Activated T-helper 1 cell treated with anti-CD3 and anti-CD28 coated beads, Interleukin-12 subunit alpha, Interleukin-12 subunit beta, Interleukin-2, Interleukin-4 antibody, amounts not matched to agents 30 ng/mL and 10 ng/mL and 1 ng/mL, durations not matched to agents 14 hours and 24 hours and 36 hours (primary cell): ENCODE data around the gene STX8. TPM values are rescaled to one million over a fixed set of nuclear protein-coding genes. Genes with fewer than 3 reads are reported as not detected.
A peak's percentile ranks its signal among the peaks of the same experiment; 100 is the strongest.
"Not testable (repeated sequence)": the region's sequence is repeated elsewhere in the genome, so short reads cannot be mapped to it uniquely, and the experiment has no call there.

Experiments used
- DNase-seq: peaks from one replicate; pipeline ENCODE4 v3.0.0; 2021; ENCODE audit warnings: low spot score
- H3K27ac Mint-ChIP-seq: one replicate; pipeline ENCODE4 v1.8.0; 2021; ENCODE audit warnings: mild to moderate bottlenecking, mixed read lengths
- H3K27me3 Mint-ChIP-seq: one replicate; pipeline ENCODE4 v1.8.0; 2022; ENCODE audit warnings: mild to moderate bottlenecking, moderate library complexity, mixed read lengths; ENCODE audit not compliant: insufficient read depth
- H3K36me3 Mint-ChIP-seq: one replicate; pipeline ENCODE4 v1.8.0; 2021; ENCODE audit warnings: low read depth, mixed read lengths
- H3K4me1 Mint-ChIP-seq: one replicate; pipeline ENCODE4 v1.8.0; 2021; ENCODE audit warnings: low read depth, mixed read lengths
- H3K4me3 Mint-ChIP-seq: one replicate; pipeline ENCODE4 v1.8.0; 2021; ENCODE audit warnings: mild to moderate bottlenecking, moderate library complexity, mixed read lengths
- H3K9me3 Mint-ChIP-seq: one replicate; pipeline ENCODE4 v1.8.0; 2021; ENCODE audit warnings: mixed read lengths
- intact Hi-C: fragments of 100-400 bp; cut with micrococcal nuclease; formaldehyde crosslinking; loops from one replicate; pipeline ENCODE4 v1.15.1; 2024
- total RNA-seq: library from RNA; stranded (reverse); gene quantifications from 2 replicates; pipeline ENCODE4 v1.2.3, GENCODE V29; 2022

STX8 gene
- total RNA-seq, 1 donor from 2014 or later, result 47.2 TPM

- no peak overlapping the region for H3K27ac Mint-ChIP-seq
- no peaks in the 10 kb centered on the region for H3K9me3 Mint-ChIP-seq
- intact Hi-C loops, result no loop called here
- H3K4me3 Mint-ChIP-seq, result no peak overlapping the region
- no peaks in the 10 kb centered on the region for H3K27me3 Mint-ChIP-seq
- peaks cover 3% of the 10 kb centered on the region for H3K36me3 Mint-ChIP-seq
- no peak for DNase-seq
- H3K4me1 Mint-ChIP-seq, result peaks cover 22% of the 10 kb centered on the region
Measured at GRCh38 chr17:9473711-9474110, 101.9 kb downstream of the STX8 start.

GRCh38 chr17:9472541-9472940 lies 103.1 kb downstream of the STX8 start:
- no peaks in the 10 kb centered on the region for H3K9me3 Mint-ChIP-seq
- no peak for DNase-seq
- H3K4me1 Mint-ChIP-seq, result peaks cover 22% of the 10 kb centered on the region
- no peaks in the 10 kb centered on the region for H3K27me3 Mint-ChIP-seq
- H3K36me3 Mint-ChIP-seq, result peaks cover 3% of the 10 kb centered on the region
- peak overlapping the region; percentile 44 for H3K27ac Mint-ChIP-seq
- H3K4me3 Mint-ChIP-seq, result no peak overlapping the region
- intact Hi-C loops, result no loop called here

GRCh38 chr17:9472094-9472493 lies 103.5 kb downstream of the STX8 start:
- H3K4me3 Mint-ChIP-seq, result no peak overlapping the region
- intact Hi-C loops, result no loop called here
- peaks cover 22% of the 10 kb centered on the region for H3K4me1 Mint-ChIP-seq
- no peaks in the 10 kb centered on the region for H3K27me3 Mint-ChIP-seq
- H3K9me3 Mint-ChIP-seq, result no peaks in the 10 kb centered on the region
- peaks cover 3% of the 10 kb centered on the region for H3K36me3 Mint-ChIP-seq
- peak overlapping the region; percentile 44 for H3K27ac Mint-ChIP-seq
- no peak for DNase-seq

- peak overlapping the region; percentile 31 for H3K4me3 Mint-ChIP-seq
- peak; percentile 14 for DNase-seq
- peaks cover 4% of the 10 kb centered on the region for H3K36me3 Mint-ChIP-seq
- intact Hi-C loops, result no loop called here
- H3K4me1 Mint-ChIP-seq, result peaks cover 22% of the 10 kb centered on the region
- H3K27ac Mint-ChIP-seq, result peak overlapping the region; percentile 90
- H3K27me3 Mint-ChIP-seq, result no peaks in the 10 kb centered on the region
- no peaks in the 10 kb centered on the region for H3K9me3 Mint-ChIP-seq
Measured at GRCh38 chr17:9470171-9470570, 105.4 kb downstream of the STX8 start.

- Mint-ChIP-seq H3K27me3 (no peaks in the 10 kb centered on the region), H3K9me3 (no peaks in the 10 kb centered on the region), H3K27ac (no peak overlapping the region), H3K36me3 (peaks cover 8% of the 10 kb centered on the region), H3K4me1 (peaks cover 28% of the 10 kb centered on the region), H3K4me3 (no peak overlapping the region)
- DNase-seq, result no peak
- intact Hi-C loops, result no loop called here
Measured at GRCh38 chr17:9468937-9469336, 106.7 kb downstream of the STX8 start.

GRCh38 chr17:9468532-9468931 lies 107.1 kb downstream of the STX8 start:
- Mint-ChIP-seq H3K9me3 (no peaks in the 10 kb centered on the region), H3K27me3 (no peaks in the 10 kb centered on the region), H3K27ac (no peak overlapping the region), H3K36me3 (peaks cover 8% of the 10 kb centered on the region), H3K4me3 (no peak overlapping the region), H3K4me1 (peaks cover 28% of the 10 kb centered on the region)
- no peak for DNase-seq
- intact Hi-C loops, result no loop called here

- Mint-ChIP-seq H3K9me3 (no peaks in the 10 kb centered on the region), H3K27me3 (no peaks in the 10 kb centered on the region)
Measured at GRCh38 chr17:9467518-9467917, 108.1 kb downstream of the STX8 start.

GRCh38 chr17:9465210-9465921 lies 110.3 kb downstream of the STX8 start:
- Mint-ChIP-seq H3K36me3 (peaks cover 6% of the 10 kb centered on the region), H3K27ac (no peak overlapping the region), H3K27me3 (no peaks in the 10 kb centered on the region), H3K9me3 (no peaks in the 10 kb centered on the region), H3K4me1 (peaks cover 20% of the 10 kb centered on the region), H3K4me3 (no peak overlapping the region)
- DNase-seq, result no peak
- intact Hi-C loops, result no loop called here

More at GRCh38 chr17:9467518-9467917, 108.1 kb downstream of the STX8 start:
- Mint-ChIP-seq H3K27ac (no peak overlapping the region), H3K4me3 (no peak overlapping the region), H3K4me1 (peaks cover 28% of the 10 kb centered on the region), H3K36me3 (peaks cover 7% of the 10 kb centered on the region)
- intact Hi-C loops, result no loop called here
- DNase-seq, result no peak

GRCh38 chr17:9457005-9457404 lies 118.6 kb downstream of the STX8 start:
- no peak overlapping the region for H3K27ac Mint-ChIP-seq
- intact Hi-C loops, result no loop called here
- DNase-seq, result no peak
- no peaks in the 10 kb centered on the region for H3K4me1 Mint-ChIP-seq
- H3K27me3 Mint-ChIP-seq, result no peaks in the 10 kb centered on the region
- H3K4me3 Mint-ChIP-seq, result no peak overlapping the region
- no peaks in the 10 kb centered on the region for H3K36me3 Mint-ChIP-seq
- peaks cover 5% of the 10 kb centered on the region for H3K9me3 Mint-ChIP-seq

GRCh38 chr17:9456330-9456729 lies 119.3 kb downstream of the STX8 start:
- Mint-ChIP-seq H3K36me3 (no peaks in the 10 kb centered on the region), H3K9me3 (peaks cover 5% of the 10 kb centered on the region)

GRCh38 chr17:9451934-9452333 lies 123.7 kb downstream of the STX8 start:
- no peak for DNase-seq
- no peaks in the 10 kb centered on the region for H3K27me3 Mint-ChIP-seq
- intact Hi-C loops, result no loop called here
- H3K36me3 Mint-ChIP-seq, result no peaks in the 10 kb centered on the region
- no peak overlapping the region for H3K4me3 Mint-ChIP-seq
- no peaks in the 10 kb centered on the region for H3K4me1 Mint-ChIP-seq
- no peak overlapping the region for H3K27ac Mint-ChIP-seq
- H3K9me3 Mint-ChIP-seq, result no peaks in the 10 kb centered on the region

More at GRCh38 chr17:9456330-9456729, 119.3 kb downstream of the STX8 start:
- no peak for DNase-seq
- no peaks in the 10 kb centered on the region for H3K4me1 Mint-ChIP-seq
- no peak overlapping the region for H3K27ac Mint-ChIP-seq
- H3K4me3 Mint-ChIP-seq, result no peak overlapping the region
- intact Hi-C loops, result no loop called here
- H3K27me3 Mint-ChIP-seq, result no peaks in the 10 kb centered on the region

- not testable (repeated sequence) for H3K4me3 Mint-ChIP-seq
Measured at GRCh38 chr17:9447298-9447697, 128.3 kb downstream of the STX8 start.

GRCh38 chr17:9446528-9446927 lies 129.1 kb downstream of the STX8 start:
- Mint-ChIP-seq H3K36me3 (peaks cover 1% of the 10 kb centered on the region), H3K27ac (no peak overlapping the region), H3K27me3 (no peaks in the 10 kb centered on the region), H3K4me1 (no peaks in the 10 kb centered on the region), H3K4me3 (no peak overlapping the region), H3K9me3 (no peaks in the 10 kb centered on the region)
- intact Hi-C loops, result no loop called here
- DNase-seq, result no peak

More at GRCh38 chr17:9447298-9447697, 128.3 kb downstream of the STX8 start:
- H3K4me1 Mint-ChIP-seq, DNase-seq, H3K36me3 Mint-ChIP-seq, intact Hi-C loops, H3K27ac Mint-ChIP-seq, H3K9me3 Mint-ChIP-seq, H3K27me3 Mint-ChIP-seq: not testable (repeated sequence)

- no peak for DNase-seq
- Mint-ChIP-seq H3K4me3 (no peak overlapping the region), H3K4me1 (no peaks in the 10 kb centered on the region), H3K27ac (no peak overlapping the region), H3K36me3 (peaks cover 1% of the 10 kb centered on the region), H3K27me3 (no peaks in the 10 kb centered on the region), H3K9me3 (no peaks in the 10 kb centered on the region)
- intact Hi-C loops, result no loop called here
Measured at GRCh38 chr17:9445424-9445823, 130.2 kb downstream of the STX8 start.
